AG09319 (cell line): ENCODE data around the gene FAIM2.

Experiments
- DNase-seq: peaks from one replicate; pipeline ENCODE4 v3.0.0-alpha.2; 2010; ENCODE audit warnings: low read depth; ENCODE audit errors: extremely low read depth
- TF ChIP-seq, protein P1 (sequence below): IDR thresholded peaks from 2 replicates; pipeline ENCODE4 v1.5.1; 2011; ENCODE audit warnings: low read depth, mild to moderate bottlenecking, inconsistent platforms, low read length, moderate library complexity

The FAIM2 gene

DNA sequence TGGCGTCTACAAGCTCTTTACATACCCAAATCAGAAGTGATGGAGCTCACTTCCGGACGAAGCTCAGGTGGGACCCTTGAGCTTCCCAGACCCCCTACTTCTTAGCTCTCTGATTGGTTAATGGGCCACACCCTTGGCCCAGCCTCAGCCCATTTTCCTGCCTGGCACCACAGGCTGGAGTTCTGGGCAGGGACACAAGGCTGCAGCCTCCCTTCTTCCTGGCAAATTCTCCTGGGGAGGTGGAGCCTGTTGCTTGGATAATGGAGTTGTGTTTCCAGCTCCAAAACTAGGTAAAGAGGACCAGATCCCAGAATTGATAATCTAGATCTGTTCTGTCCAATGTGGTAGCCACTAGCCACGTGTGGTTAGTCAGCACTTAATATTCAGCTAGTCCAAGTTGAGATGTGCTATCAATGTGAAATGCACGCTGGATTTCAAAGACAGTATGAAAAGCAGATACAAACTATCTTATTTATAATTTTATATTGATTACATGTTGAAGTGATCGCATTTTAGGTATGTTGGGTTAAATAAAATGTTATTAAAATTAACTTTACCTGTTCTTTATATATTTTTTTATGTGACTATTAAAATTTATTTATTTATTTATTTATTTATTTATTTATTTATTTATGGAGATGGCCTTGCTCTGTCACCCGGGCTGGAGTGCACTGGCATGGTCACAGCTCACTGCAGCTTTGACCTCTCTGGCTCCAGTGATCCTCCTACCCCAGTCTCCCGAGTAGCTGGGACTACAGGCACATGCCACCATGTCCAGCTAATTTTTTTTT lies 12.6 kb upstream of the FAIM2 start:
- DNase-seq: no peak
- TF ChIP-seq, protein P1, sequence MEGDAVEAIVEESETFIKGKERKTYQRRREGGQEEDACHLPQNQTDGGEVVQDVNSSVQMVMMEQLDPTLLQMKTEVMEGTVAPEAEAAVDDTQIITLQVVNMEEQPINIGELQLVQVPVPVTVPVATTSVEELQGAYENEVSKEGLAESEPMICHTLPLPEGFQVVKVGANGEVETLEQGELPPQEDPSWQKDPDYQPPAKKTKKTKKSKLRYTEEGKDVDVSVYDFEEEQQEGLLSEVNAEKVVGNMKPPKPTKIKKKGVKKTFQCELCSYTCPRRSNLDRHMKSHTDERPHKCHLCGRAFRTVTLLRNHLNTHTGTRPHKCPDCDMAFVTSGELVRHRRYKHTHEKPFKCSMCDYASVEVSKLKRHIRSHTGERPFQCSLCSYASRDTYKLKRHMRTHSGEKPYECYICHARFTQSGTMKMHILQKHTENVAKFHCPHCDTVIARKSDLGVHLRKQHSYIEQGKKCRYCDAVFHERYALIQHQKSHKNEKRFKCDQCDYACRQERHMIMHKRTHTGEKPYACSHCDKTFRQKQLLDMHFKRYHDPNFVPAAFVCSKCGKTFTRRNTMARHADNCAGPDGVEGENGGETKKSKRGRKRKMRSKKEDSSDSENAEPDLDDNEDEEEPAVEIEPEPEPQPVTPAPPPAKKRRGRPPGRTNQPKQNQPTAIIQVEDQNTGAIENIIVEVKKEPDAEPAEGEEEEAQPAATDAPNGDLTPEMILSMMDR: no peak

DNA sequence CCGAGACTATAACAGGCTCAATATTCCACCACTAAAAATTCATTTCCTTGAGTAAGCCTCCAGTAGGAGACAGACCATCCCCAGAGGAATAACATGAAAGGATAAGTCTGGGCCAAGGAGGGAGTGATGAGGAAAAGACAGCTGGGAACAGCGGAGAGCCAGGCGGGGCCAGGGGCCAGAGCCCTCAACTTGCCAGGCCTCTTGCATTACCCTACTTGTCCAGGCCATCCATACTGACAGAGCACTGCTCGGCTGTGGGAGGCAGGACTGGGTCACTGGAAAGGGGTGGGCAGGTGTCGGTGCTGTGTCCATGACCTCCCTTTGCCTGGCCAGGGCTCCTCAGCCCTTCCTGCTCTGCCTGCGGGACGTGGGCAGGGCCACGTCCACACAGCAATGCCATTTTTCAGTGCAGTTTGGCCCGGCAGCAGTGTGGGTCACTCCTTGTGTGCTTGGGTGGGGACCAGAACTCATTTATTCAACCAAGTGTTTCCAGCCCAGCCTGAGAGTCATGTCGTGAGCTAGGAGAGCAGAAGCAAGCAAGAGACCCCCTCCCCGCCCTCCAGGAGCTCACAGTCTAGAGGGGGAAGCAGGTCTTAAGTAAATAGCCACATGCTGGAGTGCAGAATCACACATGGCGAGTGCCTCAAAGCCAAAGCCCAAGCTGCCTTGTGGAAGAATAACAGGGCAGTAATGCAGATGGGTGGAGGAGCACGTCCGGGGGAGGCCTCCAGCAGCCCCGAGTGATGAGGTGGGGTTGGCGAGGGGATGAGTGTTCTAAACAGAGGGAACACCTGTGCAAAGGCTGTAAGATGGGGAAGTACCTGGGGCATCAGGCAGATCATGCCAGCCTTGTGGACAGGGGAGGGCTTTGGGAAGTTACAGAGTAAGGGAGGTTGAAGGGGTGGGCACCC lies 8.9 kb upstream of the FAIM2 start:
- TF ChIP-seq, protein P1: no peak
- no peak for DNase-seq

DNA sequence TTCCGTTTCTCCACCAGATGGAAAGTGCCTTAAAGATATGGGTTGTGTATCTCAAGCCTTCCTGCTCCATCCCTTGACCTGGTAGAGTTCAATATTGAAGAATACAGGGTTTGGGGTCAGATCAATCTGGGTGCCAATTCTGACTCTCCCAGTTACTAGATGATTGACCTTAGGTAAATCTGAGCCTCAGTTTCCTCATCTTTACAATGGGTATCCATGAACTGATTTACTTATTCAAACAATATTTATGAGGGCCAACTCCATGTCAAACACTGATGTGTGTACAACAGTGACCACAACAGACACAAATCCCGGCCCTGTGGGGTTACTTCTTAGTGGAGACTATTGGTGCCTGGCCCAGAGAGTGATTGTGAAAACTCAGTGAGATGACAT lies 7.5 kb upstream of the FAIM2 start:
- TF ChIP-seq, protein P1: no peak
- no peak for DNase-seq

DNA sequence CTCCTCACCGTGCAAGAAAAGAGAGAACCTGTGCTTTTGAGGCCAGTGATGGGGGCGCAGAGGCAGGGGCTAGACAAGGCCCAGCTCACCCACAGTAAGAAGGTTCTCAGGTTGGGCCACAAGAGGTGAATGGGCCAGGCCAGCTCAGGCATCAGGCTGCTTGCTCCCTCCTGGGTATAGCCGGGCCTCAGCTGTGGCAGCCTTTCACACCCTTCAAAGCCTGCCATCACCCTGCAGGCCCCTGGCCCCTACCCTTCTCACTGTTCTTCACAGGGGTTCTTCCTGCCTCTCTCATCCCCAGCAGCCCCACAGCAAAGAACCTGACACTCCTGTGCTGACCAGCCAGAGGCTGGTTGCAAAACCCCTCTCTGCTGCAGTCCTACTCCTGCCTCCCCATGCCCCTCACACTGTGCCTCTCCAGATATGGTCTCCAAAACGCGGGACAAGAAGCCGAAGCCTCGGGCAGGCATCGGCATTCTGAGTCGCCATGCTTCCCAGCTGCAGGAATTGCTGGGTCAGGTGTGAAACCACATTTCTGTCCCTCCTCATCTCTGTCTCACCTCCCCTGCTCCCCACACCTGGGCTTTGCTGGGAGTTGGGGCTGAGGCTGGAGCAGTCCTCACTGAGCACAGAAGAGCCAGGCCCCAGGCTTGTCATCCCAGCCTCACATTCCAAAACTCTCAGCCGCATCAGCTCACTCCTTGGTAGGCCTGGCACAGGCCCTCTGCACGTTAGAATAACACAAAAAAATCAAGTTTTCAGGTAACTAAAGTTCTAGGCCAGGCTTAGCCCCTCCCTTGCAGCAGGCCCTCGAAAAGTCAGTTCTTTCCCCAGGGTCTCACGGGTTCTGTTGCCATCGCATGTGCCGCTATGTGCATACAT lies 6.9 kb upstream of the FAIM2 start:
- DNase-seq: no peak
- TF ChIP-seq, protein P1: no peak

DNA sequence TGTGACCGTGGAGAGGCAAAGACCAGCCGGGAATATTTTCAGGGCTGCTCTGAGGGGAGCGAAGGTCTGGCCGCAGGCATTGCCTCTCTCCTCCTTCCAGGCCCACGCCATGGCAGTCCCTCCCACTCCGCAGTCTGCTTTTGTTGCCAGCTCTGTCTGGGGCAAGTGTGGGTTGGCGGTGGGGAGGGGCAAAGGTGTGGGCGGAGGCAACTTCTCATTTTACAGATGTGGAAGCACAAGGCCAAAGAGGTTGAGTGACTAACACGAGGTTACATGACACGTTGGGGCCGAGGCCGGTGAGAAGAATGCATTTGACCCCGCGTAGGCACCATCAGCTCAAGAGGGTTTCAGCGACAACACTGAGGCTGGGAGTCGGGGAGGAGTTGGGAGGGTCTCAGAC lies 6.1 kb upstream of the FAIM2 start:
- DNase-seq: no peak
- TF ChIP-seq, protein P1: no peak

DNA sequence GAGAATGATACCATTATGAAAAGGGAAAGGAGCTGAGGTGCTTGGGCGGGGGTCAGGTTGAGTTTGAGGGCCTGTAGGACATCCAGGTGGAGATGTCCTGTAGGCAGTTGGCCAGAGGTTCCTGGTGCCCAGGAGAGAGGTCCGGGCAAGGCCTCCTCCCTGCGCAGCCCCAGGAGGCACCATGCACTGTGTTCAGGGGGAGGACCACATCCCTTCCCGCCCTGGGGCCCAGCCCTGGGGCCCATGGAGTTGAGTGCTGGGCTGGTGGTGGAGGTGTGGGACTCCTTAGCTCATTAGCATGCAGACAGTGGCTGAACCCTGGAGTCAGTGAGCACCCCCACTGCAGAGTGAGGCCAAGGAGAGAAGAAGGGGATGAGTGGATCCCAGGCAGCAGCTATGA lies 5.7 kb upstream of the FAIM2 start:
- TF ChIP-seq, protein P1: no peak
- DNase-seq: no peak
